Inflammatory macrophage treated with lipopolysaccharide for 4 hours (primary cell): Measurements from ENCODE around the gene RHOH.
"Not testable (repeated sequence)": the region's sequence is repeated elsewhere in the genome, so short reads cannot be mapped to it uniquely, and the experiment has no call there.

Experiments
- DNase-seq: peaks from one replicate; pipeline ENCODE4 v3.0.0-alpha.2; 2020

RHOH gene, protein sequence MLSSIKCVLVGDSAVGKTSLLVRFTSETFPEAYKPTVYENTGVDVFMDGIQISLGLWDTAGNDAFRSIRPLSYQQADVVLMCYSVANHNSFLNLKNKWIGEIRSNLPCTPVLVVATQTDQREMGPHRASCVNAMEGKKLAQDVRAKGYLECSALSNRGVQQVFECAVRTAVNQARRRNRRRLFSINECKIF

GRCh38 chr4:40196724-40197281 lies at the start of gene RHOH:
TSS of gene RHOH (plus strand) at chr4:40197031. CDS start at chr4:40243387, 46,356 bp downstream.
- DNase-seq, result peak; percentile 31

DNA sequence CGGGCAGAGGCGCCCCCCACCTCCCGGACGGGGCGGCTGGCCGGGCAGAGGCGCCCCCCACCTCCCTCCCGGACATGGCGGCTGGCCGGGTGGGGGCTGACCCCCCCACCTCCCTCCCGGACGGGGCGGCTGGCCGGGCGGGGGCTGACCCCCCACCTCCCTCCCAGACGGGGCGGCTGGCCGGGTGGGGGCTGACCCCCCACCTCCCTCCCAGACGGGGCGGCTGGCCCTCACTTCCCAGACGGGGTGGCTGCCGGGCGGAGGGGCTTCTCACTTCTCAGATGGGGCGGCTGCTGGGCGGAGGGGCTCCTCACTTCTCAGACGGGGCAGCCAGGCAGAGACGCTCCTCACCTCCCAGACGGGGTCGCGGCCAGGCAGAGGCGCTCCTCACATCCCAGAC lies 49.3 kb upstream of the RHOH start:
- DNase-seq, result not testable (repeated sequence)

GRCh38 chr4:40149960-40150385 lies 46.9 kb upstream of the RHOH start:
- DNase-seq, result peak; percentile 84

GRCh38 chr4:40150932-40151331 lies 45.9 kb upstream of the RHOH start:
- DNase-seq, result no peak

GRCh38 chr4:40152637-40153036 lies 44.2 kb upstream of the RHOH start:
- no peak for DNase-seq

GRCh38 chr4:40157436-40157835 lies 39.4 kb upstream of the RHOH start:
- DNase-seq, result peak; percentile 76

DNA sequence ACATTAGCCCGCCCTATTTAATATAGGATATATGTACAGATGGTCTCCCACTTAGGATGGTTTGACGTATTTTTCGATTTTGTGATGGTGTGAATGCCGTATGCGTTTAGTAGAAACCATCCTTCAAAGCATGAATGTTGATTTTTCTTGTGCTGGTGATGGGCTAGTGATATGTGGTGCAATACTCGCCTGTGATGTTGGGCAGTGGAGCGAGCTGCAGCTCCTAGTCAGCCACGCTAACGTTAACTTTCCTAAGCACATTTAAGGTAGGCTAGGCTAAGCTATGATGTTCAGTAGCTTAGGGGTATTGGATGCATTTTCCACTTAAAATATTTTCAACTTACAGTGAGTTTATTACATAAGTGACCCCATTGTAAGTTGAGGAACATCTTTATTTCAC lies 36.6 kb upstream of the RHOH start:
- DNase-seq, result no peak

GRCh38 chr4:40164459-40164858 lies 32.4 kb upstream of the RHOH start:
- DNase-seq, result no peak

- no peak for DNase-seq
Measured at GRCh38 chr4:40165916-40166315, 30.9 kb upstream of the RHOH start.

DNA sequence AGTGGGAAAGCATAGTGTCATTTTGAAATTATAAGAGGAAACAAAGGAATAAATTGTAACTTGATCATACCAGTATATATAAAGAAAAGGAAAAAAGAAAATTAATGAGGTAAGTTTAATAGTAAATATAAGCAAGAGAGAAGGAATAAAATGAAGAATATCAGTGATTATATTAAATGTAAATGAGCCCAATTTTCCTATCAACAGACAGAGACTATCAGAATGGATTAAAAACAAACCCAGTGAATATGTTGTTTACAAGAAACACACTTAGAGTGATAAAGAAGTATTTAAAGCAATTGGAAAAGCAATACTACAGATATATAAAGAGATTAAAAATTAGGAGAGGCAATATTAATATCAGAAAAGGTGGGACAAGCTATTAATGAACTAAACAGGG lies 28.8 kb upstream of the RHOH start:
- no peak for DNase-seq

GRCh38 chr4:40170588-40170987 lies 26.2 kb upstream of the RHOH start:
- peak; percentile 33 for DNase-seq

DNA sequence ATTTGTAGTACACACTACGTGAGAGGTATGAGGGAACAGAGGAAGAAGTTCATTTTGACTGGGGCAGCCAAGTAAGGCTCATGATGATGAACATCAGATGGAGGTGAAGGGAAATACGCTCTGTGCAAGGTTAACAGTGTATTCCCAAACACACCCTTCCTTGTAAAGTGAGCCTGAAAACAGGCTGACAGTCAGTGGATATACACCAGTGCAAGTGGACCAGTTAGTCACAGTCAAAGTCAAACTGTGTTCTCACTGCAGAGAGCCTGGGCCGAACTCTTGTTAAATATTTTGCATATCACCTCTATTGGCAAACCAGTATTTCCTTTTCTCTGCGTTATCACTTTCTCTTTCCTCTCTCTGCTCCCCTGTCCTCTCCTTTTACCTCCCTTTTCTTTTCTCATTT lies 23.4 kb upstream of the RHOH start:
- DNase-seq, result peak; percentile 40

GRCh38 chr4:40176602-40177001 lies 20.2 kb upstream of the RHOH start:
- DNase-seq, result no peak

DNA sequence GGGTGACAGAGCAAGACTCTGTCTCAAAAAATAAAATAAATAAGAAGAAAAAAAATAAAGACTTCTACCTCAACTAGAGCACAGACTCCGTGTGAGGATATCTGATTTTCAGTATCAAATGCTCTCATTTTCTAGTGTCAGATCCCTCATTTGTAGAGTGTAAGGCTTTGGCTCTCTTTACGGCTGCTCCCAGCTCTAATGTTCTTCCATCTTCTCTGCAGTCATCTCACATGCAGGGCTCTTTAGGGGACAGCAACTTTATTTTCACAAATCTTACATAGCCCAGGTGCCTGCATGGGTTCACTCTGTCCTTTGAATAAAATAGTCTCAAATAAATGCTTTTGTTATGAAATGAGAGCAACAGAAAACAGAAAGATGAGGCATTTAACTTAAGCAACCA lies 19.2 kb upstream of the RHOH start:
- DNase-seq, result no peak

- no peak for DNase-seq
Measured at GRCh38 chr4:40178672-40179071, 18.2 kb upstream of the RHOH start.

DNA sequence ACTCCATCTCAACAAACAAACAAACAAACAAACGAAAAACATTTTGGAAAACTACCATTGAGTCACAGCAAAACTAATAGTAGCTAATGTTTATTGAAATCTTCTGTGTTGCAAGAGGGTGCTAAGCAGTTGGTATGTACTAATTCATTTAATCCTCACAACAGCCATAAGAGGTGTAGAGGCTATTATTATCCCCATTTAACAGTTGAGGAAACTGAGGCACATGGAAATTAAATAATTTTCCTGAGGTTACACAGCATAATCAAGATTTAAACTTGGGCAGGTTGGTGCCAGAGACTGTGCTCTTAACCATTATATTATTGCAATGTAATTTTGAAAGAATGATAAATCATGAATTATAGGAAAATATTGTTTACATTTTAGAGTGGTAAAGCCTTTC lies 17.5 kb upstream of the RHOH start:
- no peak for DNase-seq

DNA sequence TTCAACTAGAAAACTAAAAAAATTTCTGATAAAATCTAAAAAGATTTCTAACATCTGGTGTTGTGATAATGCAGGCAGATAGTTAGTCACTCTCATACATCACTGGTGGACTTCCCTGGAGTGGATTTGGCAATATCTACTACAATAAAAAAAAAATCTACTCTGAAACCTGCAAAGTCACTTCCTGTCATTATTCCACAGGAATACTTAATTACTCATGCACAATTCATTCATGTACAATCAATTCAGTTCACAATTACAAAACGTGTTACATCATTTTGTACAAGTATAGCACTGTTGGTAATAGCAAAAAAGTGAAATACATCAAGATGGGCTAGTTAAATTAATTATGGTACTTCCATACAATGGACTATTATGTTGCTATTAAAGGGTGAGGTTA lies 16.5 kb upstream of the RHOH start:
- peak; percentile 93 for DNase-seq

- no peak for DNase-seq
Measured at GRCh38 chr4:40182001-40182400, 14.8 kb upstream of the RHOH start.

DNA sequence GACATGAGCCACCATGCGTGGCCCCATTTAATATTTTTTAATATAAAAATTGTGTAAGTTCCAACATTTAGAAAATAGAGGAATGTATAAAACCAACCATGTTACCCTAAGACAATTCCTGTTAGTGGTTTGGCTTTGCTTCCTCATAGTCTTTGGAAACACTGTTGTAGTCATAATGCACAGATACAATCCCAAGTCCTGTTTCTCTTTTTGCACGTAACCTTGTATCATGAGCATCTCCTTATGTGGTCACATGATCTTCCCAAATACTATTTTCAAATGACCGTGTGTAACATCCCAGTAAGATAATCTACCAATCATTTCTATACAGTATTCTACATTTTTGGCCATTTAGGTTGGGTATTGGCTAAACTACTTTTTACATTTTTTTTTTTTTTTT lies 13.9 kb upstream of the RHOH start:
- DNase-seq, result peak; percentile 73

GRCh38 chr4:40183615-40184411 lies 13.0 kb upstream of the RHOH start:
- DNase-seq, result peak; percentile 68

GRCh38 chr4:40185830-40186664 lies 10.8 kb upstream of the RHOH start:
- no peak for DNase-seq

GRCh38 chr4:40186665-40187014 lies 10.2 kb upstream of the RHOH start:
- no peak for DNase-seq

DNA sequence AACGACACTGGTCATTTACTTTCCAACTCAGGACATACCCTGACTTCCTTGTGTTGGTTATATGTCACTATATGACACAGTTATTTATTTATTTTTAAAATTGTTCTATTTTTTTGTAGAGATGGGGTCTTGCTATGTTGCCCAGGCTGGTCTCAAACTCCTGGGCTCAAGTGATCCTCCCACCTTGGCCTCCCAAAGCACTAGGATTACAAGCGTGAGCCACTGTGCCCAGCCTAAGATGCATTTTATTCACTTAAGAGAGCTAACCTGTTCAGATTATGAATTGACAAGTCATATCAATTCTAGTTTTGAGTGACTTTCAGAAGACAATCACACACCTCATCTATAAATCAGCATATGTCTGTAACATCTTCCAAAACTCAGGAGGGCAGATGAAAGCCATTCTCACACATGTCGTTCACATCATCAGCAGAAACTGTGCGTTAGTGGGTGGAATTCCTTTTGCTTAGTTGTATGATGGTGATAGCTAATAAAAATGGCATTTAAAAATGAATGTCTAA lies 9.4 kb upstream of the RHOH start:
- DNase-seq, result no peak
